HK-2 (cell line): ENCODE results near the gene GVQW3.
"Not testable (repeated sequence)": the region's sequence is repeated elsewhere in the genome, so short reads cannot be mapped to it uniquely, and the experiment has no call there.

Source experiments
- DNase-seq: peaks from one replicate; pipeline ENCODE4 v3.0.0-alpha.2; 2018; ENCODE audit not compliant: unreplicated experiment

Gene GVQW3

GRCh38 chr11:76385903-76386302 lies 4.8 kb downstream of the GVQW3 start:
- DNase-seq = no peak

- no peak for DNase-seq
These were observed 7.3 kb downstream of the GVQW3 start for GRCh38 chr11:76388408-76388807.

GRCh38 chr11:76391021-76391420 lies 9.9 kb downstream of the GVQW3 start:
- DNase-seq = no peak

- no peak for DNase-seq
These were observed 10.8 kb downstream of the GVQW3 start for GRCh38 chr11:76391811-76392475.

GRCh38 chr11:76392870-76393269 lies 11.7 kb downstream of the GVQW3 start:
- DNase-seq = no peak

GRCh38 chr11:76394411-76394810 lies 13.3 kb downstream of the GVQW3 start:
- no peak for DNase-seq

- DNase-seq = no peak
These were observed 14.2 kb downstream of the GVQW3 start for GRCh38 chr11:76395296-76395695.

GRCh38 chr11:76397383-76397782 lies 16.3 kb downstream of the GVQW3 start:
- no peak for DNase-seq

- no peak for DNase-seq
These were observed 19.8 kb downstream of the GVQW3 start for GRCh38 chr11:76400967-76401366.

GRCh38 chr11:76401484-76401883 lies 20.4 kb downstream of the GVQW3 start:
- DNase-seq = not testable (repeated sequence)

GRCh38 chr11:76406359-76406758 lies 25.2 kb downstream of the GVQW3 start:
- no peak for DNase-seq

- peak; percentile 24 for DNase-seq
These were observed 27.2 kb downstream of the GVQW3 start for GRCh38 chr11:76408171-76408965.

GRCh38 chr11:76410851-76411357 lies 29.8 kb downstream of the GVQW3 start:
- DNase-seq = no peak

- DNase-seq = no peak
These were observed 34.0 kb downstream of the GVQW3 start for GRCh38 chr11:76415073-76415472.

- no peak for DNase-seq
These were observed 38.8 kb downstream of the GVQW3 start for GRCh38 chr11:76419896-76420295.

GRCh38 chr11:76424379-76424778 lies 43.3 kb downstream of the GVQW3 start:
- no peak for DNase-seq

GRCh38 chr11:76424891-76425290 lies 43.8 kb downstream of the GVQW3 start:
- no peak for DNase-seq

GRCh38 chr11:76426660-76427059 lies 45.5 kb downstream of the GVQW3 start:
- no peak for DNase-seq

GRCh38 chr11:76436020-76436419 lies 54.9 kb downstream of the GVQW3 start:
- no peak for DNase-seq

- no peak for DNase-seq
These were observed 62.3 kb downstream of the GVQW3 start for GRCh38 chr11:76443268-76443980.

- no peak for DNase-seq
These were observed 62.9 kb downstream of the GVQW3 start for GRCh38 chr11:76444065-76444383.

- DNase-seq = peak; percentile 93
These were observed 63.4 kb downstream of the GVQW3 start, which contains the start of gene EMSY for GRCh38 chr11:76444384-76445120. Gene EMSY, plus strand, starts transcription at chr11:76445018. Its CDS starts 1,921 bp downstream, at chr11:76446939.
